Umbilical cord (tissue), 2 donors: ENCODE data around the gene EXT2. TPM values are rescaled to one million over a fixed set of nuclear protein-coding genes. Genes with fewer than 3 reads are reported as not detected.

Experiments
- DNase-seq: peaks from one replicate; pipeline ENCODE4 v3.0.0-alpha.2; 2015; ENCODE audit warnings: low spot score
- total RNA-seq: library from RNA; depleted of rRNA; stranded (reverse); fragments of >200 nt; gene quantifications from one replicate; pipeline ENCODE4 v1.2.3, GENCODE V29; 2014; ENCODE audit warnings: low replicate concordance; ENCODE audit not compliant: insufficient read depth

Gene EXT2
- total RNA-seq, 1 donor from 2014 or later, result 91.7 TPM

DNA sequence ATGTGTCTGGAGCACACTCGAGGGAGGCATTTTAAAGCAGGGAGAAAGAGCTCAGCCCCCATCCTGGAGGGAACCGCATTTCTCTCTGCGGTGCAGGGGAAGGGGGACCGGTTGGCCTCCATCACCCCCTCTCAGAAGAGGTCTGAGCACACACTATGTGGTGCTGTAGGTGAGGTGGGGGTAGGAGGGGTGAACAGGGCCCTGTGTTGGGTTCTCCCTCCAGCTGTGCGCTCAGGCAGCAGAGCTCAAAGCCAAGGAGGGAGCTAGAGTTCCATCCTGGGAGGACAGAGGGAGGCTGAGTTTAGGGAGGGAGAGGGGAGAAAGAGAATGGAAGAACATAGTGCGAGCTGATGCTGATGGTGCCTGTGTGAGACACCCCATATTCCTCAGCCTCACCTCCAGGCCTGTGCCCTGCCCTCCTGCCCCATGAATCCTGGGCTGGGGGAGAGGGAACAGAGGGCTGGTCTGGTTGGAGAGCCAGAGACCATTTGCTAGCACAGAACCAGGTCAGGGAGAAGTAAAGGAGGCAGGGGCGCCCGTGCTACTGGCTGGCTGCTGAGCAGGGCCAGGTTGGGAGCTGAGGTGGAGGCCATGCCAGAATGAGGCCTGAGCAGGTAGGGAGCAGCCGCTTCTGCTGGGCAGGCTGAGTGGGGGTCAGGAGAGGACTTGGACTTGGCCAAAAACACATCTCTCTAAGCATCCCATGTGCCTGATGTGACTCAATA is 170.7 kb downstream of the EXT2 start:
- DNase-seq, result no peak

DNA sequence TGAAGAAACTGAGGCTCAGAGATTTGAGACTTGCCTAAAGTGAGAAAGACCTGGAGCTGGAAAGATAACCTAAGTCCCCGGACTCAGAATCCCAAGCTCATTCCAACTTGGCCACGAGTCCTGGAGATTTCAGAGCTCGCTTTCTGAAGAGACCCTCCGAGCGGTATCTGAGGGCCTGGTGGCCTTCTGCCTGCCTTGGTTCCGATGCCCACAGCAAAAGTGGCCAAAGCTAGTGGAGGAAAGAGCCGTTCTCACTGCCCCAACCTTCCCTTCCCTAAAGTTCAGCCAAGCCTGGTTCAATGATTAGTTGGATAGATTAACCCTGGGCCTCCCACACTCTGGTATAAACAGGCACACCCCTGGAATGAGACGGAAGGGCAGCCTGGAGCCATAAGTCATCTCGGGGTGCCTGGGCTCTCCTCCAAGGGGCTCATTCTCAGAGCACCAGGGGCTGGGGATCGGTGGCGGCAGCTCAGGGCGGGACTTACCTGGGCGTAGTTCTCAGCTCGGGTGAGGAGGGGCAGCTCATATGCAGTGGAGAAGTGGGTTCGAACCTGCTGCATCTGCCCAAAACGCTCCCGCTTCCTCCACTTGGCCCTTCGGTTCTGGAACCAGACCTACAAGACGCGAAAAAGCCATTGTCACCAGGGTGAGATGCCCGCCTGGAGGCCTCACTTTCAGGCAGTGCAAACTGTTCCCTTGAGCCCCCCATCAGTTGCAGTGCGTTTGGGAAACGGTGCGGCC is 171.7 kb downstream of the EXT2 start:
- DNase-seq, result no peak

DNA sequence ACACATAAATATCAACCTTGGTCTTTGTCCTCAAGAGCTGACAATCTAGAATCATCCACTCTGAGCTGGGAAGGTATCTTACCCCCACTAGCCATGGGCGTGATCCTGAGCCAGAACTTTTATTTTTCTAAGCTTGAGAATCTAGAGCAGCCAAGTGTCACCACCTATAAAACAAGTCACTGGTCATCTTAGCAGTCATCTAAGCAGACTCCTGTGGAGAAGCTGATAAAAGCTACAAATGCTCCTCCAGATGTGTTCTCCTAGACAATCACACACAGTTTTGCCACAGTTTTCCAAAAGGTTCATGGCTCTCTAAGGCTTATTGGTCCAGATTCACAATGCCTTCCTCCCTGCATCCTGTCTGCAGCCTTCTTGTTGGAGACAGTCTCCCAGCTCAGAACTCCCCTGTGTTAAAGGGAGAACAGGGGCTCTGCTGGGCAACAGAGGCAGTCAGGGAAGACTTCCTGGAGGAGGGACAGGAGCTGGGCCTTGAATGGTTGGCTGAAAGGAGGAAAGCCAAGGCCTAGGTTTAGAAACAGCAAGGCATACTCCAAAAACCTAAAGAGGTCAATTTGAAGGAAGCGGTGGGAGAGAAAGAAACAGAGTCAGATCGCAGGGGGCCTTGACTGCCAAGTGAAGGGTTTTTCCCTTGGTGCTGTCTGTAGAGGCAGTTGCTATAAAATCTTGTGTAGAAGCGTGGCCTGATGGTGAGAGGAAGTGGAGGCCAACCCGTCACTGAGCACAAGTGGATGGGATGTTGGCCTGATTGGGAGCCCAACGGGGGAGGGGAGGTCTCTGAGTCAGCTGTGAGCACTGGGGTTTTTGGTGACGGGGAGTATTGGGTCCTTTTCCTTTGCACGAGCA is 172.5 kb downstream of the EXT2 start:
- no peak for DNase-seq

DNA sequence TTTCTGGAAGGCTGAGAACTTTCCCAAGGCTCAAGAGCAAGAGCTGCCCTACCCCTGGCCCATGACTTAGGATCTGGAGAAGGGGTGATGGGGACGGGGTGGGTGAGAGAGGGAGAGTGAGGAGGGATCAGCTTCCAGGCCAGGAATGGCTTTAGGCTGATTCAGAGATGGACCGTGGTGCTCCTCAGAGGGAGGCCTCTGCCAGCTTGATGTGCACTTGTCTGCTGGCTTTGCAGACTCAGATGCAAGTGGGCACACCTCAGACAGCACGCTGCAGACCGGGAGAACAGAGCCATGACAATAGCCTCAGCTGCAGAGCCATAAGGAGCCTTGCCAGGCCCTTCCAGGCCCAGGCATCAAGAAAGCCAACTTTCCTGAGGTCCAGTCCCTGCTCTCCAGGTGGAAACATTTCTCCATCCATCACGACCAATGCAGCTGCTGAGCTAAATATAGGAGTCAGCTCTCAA is 173.2 kb downstream of the EXT2 start:
- DNase-seq, result no peak

DNA sequence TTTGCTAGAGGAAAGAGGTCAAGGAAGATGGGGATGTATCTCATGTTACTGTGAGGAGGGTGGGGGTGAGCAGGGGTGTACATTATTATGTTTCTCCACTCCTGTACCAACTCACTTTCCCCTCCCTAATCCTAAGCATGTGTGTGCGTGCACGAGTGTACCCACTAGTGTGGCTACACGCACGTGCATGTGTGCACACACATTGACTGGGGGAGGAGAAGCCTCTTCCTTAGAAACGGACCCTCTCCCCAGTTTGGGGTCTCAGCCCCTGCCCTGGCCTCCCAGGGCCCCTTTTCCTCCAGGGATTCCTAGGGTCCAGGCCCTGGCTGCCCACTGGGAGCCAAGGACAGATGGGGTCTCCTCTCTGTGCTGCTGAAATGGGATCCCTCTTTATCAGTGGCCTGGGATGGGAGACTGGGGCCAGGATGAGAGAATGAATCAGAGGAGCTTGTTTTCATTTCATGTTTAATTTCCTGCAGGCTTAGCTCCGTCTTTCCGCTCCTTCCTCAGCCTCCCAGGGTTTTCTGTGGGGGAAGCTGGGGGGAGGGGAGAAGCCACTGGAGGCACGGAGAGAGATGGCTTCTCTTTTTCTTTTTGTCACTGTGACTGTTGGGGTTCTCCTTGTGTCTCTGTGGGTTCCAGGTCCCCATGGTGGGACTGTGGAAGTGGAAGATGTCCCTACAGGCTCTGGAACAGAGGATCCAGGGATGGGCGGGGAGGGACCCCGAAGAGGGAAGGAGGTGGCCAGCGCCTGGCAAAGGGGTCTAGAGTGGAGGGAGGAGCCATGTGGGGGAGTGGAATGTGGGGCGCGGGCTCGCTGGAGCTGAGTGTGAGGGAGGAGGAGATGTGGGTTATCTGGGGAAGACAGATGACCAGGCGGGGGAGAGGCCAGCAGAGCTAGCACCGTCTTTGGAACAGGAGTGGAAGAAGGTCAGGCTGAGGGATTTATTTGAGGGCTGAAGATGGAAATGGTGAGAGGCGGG is 174.2 kb downstream of the EXT2 start:
- peak; percentile 76 for DNase-seq

DNA sequence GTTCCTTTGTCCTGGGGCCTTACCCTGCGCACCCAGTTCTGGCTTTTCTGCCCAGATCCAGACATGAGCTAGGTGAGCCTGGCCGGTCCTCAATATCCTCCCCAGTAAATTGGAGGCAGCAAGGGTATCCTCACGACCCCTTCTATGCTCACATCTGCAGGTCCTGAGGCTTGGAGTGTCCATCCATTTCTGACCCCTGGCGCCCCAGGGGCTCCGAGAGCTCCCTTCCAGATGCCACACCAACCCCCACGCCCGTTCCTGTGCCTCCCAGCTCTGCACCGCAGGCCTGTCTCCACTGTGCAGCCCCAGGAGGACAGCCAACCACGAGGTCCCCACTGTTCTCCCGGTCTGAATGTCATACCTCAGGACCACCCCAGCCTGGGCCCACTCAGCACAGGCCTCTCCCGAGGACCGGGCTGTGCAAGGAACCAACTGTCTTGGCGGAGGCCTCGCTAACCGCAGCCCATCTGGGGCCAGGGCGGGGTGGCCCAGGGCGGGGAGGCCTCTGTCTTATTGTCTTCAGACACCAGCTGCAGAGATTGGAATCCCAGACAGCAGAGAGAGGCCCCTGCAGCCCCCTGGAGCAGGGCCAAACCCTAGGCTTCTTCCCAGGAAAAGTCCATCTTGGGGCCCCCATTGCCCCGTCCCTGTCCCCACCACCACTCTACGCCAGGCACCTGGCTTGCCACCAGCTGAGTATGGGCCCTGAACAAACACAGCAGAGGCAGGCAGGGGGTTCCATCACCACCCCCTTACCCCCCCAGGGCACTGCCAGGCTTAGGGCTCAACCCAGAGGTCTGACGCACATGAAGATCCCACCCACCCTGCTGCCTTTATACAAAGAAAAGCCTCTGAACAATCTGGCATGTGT is 175.2 kb downstream of the EXT2 start:
- peak; percentile 70 for DNase-seq

DNA sequence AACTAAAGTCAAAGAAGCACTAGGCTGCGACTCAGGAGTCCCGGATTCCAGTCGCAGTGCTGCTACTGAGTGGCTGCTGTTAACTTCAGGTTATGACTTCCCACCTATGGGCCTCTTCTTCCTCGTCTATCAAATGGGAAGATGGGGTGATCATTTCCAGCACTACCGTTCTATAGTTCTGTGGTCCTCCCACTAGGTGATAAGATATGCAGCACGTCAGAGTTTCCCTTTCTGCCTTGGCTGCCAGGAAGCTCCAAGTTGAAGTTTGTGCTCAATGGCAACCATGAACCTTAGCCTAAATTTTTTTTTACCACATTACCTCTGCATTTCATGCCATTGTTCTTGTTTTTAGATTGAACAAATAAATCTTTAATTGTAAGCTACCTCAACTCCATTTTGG is 175.8 kb downstream of the EXT2 start:
- DNase-seq, result no peak

DNA sequence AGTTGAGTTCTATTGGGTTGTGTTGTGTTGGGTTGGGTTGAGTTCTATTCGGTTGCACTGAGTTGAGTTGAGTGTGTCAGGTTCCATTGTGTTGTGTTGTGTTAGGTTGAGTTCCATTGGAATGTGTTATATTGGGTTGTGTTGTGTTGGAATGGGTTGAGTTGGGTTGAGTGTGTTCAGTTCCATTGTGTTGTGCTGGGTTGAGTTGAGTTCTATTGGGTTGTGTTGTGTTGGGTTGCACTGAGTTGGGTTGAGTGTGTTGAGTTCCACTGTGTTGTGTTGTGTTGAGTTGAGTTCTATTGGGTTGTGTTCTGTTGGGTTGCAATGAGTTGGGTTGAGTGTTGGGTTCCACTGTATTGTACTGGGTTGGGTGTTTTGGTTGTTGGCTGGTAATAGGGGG is 178.9 kb downstream of the EXT2 start:
- DNase-seq, result no peak

DNA sequence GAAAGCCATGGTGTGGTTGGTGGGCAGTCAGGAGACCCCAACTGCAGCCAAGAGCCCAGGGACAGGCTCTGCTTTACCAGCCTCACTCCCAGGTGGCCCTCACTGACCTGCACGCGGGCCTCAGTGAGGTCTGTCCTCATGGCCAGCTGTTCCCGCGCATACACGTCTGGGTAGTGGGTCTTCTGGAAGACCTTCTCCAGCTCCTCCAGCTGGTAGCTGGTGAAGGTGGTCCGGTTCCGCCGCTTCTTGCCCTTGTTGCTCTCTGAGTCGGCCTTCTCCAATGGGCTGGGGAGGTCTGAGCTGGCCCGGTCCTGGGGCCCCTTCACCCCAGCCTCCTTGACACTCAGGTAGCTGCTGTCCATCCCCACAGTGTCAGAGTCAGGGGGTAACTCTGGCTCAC is 179.8 kb downstream of the EXT2 start:
- DNase-seq, result no peak

DNA sequence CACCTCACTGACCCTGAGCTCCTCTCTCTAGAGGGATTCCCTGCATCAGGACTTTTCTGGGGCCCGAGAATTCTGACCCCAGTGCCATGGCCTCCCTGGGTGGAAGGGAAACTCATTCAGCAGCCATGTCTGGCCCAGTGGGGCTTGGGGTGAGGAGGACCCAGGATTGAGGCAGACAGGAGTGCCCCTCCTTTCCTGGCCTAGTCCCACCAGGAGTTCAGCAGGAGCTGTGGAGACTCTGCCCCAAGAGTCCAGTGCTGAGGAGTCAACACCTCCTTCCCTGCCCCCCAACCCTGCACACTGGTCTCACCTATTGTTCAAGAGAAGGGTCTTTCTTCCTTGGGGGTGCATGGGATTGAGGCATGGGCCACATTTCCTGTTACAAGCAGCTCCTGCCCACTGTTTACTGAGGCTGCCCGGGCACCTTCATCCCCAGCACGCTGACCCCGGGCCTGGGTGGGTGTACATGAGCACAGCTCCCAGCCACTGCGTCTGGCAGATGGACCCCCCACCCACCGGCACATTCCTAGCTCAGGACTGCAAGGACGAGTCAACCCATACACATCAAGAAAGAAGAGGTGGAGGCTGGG is 180.6 kb downstream of the EXT2 start:
- DNase-seq, result no peak

DNA sequence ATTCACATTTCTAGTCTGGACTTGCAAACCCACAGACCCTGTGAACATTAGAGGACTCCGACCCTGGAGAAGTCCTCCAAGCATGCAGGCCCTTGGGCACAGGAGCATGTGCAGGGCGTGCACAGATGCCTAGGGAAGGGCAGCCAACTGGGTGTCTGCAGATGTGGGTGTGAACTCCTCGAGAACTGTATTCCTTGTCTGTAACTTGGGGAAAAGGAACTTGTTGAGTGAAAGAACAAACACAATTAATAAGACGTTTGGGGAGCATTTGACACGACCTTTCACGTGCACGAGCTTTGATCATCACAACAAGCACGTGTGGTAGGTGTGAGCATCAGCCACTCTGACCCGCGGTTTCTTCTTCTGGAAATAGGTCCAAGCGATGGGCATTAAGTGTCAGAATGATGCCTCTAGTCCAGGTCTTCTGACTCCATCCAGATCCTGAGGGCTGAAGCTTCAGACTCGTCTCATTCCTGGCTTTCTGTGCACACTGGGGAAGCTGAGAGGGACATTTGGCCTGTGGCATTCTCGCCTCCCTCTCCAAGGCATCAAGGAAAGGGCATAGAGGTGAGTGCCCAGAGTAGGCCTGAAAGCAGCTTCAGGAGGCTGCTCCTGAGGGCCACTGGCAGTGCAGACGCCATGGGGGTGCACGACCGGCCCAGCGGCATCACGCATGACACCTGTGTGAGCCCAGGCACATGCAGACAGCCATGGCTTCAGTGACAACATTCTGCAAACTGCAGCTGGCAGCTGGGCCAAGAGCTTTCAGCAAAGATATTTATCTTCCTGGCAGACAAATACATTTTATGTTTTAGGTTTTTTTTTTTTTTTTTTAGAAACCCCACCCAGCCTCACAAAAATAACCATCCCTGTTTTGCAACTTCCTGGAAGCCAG is 182.0 kb downstream of the EXT2 start:
- DNase-seq, result no peak

DNA sequence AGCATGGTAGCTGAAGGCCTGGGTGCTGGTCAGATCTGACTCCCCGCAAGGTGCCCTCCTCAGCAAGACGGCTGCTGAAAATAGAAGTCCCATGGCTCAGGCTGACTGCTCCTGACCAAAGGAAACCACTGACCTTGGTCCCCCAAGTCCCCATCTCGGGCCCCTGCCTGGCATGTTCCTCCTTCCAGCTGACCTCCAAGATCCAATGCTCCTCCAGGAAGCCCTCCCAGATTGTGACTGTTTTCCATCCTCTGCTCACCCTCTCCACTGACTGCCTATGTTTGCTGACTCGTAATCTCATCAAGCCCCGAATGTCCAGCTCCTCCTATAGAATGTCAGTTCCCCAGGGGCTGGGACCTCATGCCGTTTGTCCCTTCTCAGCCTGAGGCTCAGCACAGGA is 184.0 kb downstream of the EXT2 start:
- no peak for DNase-seq

DNA sequence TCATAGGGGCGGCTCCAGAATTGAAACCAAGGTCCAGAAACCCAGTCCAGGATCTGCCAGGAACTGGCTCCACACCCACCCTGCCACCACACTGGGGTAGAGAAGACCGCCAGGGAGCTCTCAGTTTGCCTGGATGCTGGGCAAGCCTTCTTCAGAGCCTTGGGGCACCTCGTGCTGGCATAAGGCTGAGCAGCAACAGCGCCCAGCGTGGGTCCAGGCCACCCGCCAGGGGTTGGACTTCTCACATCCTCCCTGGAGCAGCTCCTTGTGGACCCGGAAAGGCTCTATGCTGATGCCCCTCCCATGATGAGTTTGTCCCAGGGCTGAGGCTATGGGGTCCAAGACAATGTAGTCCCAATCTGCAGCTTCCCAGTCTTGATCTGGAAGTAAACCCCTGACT is 184.8 kb downstream of the EXT2 start:
- DNase-seq, result no peak

DNA sequence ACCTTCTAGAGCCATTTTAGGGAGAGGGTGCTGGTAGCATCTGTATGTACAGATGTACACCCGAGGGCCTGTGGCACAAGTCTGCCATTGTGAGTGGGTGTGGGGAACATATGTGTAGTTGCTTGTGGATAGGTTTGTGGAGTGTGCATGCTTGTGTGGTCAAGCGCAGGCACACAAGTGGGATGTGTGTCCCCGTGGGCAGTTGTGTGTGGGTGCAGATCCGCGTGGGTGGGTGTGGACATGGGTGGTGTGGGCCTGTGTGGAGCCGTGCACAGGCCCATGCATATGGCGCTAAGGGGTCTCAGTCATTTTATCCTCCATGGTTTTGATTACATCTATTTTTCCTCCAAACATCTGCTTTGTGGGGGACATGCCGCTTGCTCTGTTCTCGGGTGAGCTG is 185.7 kb downstream of the EXT2 start:
- no peak for DNase-seq

DNA sequence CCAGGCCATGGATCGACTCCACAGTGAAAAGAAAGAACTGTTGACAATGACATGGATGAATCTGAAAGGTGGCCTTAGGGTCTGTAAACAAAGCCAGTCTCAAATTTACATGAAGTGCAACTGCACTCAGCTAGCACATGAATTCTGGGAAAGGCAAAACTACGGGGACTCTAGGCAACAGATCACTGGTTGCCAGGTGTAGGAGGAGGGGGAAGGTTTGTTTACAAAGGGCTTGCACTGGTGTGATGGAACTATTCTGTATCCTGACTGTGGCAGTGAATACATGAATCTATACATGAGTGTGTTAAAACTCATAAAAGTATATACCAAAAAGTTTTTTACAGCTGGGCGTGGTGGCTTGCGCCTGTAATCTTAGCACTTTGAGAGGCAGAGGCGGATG is 187.1 kb downstream of the EXT2 start:
- DNase-seq, result no peak

DNA sequence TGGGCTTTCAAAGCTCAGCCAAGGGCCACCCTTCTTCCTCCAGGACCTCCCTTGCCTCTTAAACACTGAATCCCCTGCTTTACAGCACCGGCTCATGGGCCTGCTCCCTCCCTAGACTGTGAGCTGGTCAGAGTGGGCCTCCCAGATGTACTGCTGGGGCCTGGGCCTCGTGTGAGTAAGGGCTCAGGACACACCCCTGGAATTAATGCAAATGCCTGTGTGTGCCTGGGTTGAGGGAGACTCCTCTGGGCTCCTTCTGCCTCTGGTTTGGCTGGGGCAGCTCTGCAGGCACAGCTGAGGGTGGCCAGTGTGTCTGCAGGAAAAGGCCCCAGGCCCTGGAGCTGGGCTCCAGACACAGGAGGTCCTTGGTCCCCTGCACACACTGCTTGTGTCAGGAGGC is 190.3 kb downstream of the EXT2 start:
- DNase-seq, result peak; percentile 90

DNA sequence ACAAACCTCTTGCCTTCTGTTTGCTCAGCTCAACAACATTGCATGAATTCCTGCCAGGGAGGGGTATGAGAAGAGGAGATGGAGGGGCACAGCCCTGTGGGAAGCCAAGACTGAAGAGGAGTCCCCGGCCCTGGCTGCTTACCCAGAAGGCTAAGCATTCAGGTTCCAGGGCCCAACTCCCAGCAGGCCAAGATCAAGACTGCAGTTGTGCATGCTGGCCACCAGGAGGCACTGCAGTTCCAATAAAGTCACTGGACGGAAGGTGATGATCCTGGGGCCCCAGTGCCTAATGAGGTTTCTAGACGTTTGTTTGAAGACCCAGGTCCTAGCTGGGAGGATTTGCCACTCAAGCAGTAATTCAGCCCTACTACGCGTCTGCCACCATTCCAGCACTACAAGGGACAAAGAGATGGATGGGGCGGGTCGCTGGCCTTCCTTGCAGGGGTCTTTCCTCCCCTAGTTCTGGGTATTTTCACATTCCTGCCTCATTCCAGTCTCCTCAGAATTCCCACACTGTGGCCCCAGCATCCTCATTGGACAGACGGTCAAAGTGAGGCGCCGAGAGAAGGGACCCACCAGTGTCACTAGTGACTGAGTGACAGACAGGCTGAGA is 190.9 kb downstream of the EXT2 start:
- DNase-seq, result peak; percentile 29

DNA sequence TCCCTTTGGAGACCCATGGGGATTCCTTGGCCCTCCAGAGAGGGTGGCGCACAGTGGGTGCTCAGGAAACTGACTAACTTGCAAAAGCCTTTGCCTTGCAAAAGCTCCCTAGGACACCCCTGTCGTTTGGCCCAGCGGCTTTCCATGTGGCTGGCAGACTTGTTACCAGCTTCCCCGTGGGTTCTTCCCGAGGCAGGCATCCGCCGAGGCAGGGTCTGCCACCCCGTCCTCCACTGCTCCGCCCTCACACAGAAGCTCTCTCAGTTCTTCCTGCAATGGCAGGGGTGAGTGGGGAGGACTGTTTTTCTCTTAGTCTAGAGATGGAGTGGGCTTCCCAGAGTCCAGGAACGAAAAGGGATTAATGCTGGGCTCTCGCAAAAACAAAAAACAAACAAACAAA is 191.4 kb downstream of the EXT2 start:
- no peak for DNase-seq
